Activated CD4-positive, alpha-beta T cell treated with anti-CD3 and anti-CD28 coated beads, Interleukin-2, amount 50 U/mL, for 16 hours (primary cell): Measurements from ENCODE around the gene PALM.

ENCODE experiments used
- DNase-seq: peaks from one replicate; pipeline ENCODE4 v3.0.0-alpha.2; 2020

Gene PALM

GRCh38 chr19:752652-753517 is 44.1 kb downstream of the PALM start:
- no peak for DNase-seq

- DNase-seq = no peak
Measured at GRCh38 chr19:754530-754929, 45.8 kb downstream of the PALM start.

GRCh38 chr19:755063-755462 is 46.3 kb downstream of the PALM start:
- no peak for DNase-seq

- DNase-seq = peak; percentile 28
Measured at GRCh38 chr19:756236-756635, 47.5 kb downstream of the PALM start.

- DNase-seq = no peak
Measured at GRCh38 chr19:756821-757688, 48.3 kb downstream of the PALM start.

- DNase-seq = no peak
Measured at GRCh38 chr19:757811-758668, 49.3 kb downstream of the PALM start.

GRCh38 chr19:763181-763580 is 54.4 kb downstream of the PALM start:
- DNase-seq = no peak

- no peak for DNase-seq
Measured at GRCh38 chr19:763869-764268, 55.1 kb downstream of the PALM start.

- no peak for DNase-seq
Measured at GRCh38 chr19:764301-764700, 55.6 kb downstream of the PALM start.

- no peak for DNase-seq
Measured at GRCh38 chr19:765179-765738, 56.5 kb downstream of the PALM start.

GRCh38 chr19:768424-768823 is 59.7 kb downstream of the PALM start:
- DNase-seq = no peak

GRCh38 chr19:769616-770015 is 60.9 kb downstream of the PALM start:
- DNase-seq = no peak

- peak; percentile 16 for DNase-seq
Measured at GRCh38 chr19:771332-771785, 62.6 kb downstream of the PALM start.

- DNase-seq = no peak
Measured at GRCh38 chr19:772063-772462, 63.3 kb downstream of the PALM start.

GRCh38 chr19:772730-773436 is 64.1 kb downstream of the PALM start:
- DNase-seq = no peak

- DNase-seq = no peak
Measured at GRCh38 chr19:776549-776948, 67.8 kb downstream of the PALM start.

GRCh38 chr19:778910-779653 is 70.3 kb downstream of the PALM start:
- no peak for DNase-seq

- DNase-seq = no peak
Measured at GRCh38 chr19:780935-781334, 72.2 kb downstream of the PALM start.

- DNase-seq = no peak
Measured at GRCh38 chr19:781800-782184, 73.1 kb downstream of the PALM start.

- no peak for DNase-seq
Measured at GRCh38 chr19:782185-782877, 73.6 kb downstream of the PALM start.
